ENCODE results near the gene TNFRSF11A. TPM values are rescaled to one million over a fixed set of nuclear protein-coding genes. Genes with fewer than 3 reads are reported as not detected.

Gene TNFRSF11A
- total RNA-seq, 2 donors from 2014 or later: 4.9 to 14.2 TPM

DNA sequence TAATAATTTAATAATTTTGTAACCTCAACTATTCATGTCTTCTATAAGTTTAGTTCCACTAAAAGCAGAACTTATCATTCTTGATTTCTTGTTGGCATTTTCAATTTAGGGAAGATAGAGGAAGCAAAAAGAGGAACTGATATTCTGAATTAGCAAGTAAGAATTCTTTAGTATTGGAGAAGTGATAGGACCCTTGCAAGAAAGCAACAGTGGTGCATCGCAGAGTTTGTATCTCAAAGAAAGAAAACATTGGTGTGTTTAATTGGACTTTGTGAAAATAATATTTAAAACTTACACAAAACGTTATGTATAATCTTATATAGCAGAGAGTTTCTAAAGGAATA lies 36.5 kb upstream of the TNFRSF11A start:
- DNase-seq (ENCODE audit: low spot score) (no peak), ATAC-seq (ENCODE audit: insufficient number of reproducible peaks, low FRiP score, low read depth) (no peak)
- Histone ChIP-seq H3K4me1 (ENCODE audit: control insufficient read depth in 1 of 2, low read depth in 2 of 2) (peaks cover 5 to 16% of the 10 kb centered on the region in 2 donors), H3K36me3 (peaks cover 3% of the 10 kb centered on the region), H3K4me3 (no peak overlapping the region), H3K9me3 (no peaks in the 10 kb centered on the region), H3K27ac (no peak overlapping the region), H3K27me3 (replicated peaks; ENCODE audit: insufficient read depth) (no peaks in the 10 kb centered on the region)
- TF ChIP-seq, protein P1, sequence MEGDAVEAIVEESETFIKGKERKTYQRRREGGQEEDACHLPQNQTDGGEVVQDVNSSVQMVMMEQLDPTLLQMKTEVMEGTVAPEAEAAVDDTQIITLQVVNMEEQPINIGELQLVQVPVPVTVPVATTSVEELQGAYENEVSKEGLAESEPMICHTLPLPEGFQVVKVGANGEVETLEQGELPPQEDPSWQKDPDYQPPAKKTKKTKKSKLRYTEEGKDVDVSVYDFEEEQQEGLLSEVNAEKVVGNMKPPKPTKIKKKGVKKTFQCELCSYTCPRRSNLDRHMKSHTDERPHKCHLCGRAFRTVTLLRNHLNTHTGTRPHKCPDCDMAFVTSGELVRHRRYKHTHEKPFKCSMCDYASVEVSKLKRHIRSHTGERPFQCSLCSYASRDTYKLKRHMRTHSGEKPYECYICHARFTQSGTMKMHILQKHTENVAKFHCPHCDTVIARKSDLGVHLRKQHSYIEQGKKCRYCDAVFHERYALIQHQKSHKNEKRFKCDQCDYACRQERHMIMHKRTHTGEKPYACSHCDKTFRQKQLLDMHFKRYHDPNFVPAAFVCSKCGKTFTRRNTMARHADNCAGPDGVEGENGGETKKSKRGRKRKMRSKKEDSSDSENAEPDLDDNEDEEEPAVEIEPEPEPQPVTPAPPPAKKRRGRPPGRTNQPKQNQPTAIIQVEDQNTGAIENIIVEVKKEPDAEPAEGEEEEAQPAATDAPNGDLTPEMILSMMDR (IDR thresholded peaks at IDR 0.05): no peak

DNA sequence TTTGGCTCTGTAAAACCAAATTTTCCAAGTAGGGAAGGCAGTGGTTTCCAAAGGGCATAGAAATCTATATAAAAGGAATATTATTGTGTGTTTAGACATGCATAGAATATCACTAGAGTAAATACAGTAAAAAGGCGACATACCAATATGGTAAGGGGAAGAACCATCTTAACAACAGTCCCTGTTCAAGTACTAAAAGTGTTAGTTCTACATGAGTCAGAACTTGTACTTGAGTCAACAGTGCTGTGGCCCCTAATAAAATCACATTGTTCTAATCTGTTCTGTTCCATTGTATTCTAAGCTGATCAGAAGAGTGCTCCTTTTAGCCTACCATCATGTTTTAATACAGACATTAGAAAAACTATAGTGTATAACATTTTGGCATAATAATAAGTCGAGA lies 36.1 kb upstream of the TNFRSF11A start:
- no peak overlapping the region for H3K27ac ChIP-seq
- no peak for DNase-seq (ENCODE audit: low spot score)
- TF ChIP-seq, protein P1 (IDR thresholded peaks at IDR 0.05): no peak
- H3K27me3 ChIP-seq (replicated peaks; ENCODE audit: insufficient read depth): no peaks in the 10 kb centered on the region
- H3K36me3 ChIP-seq: peaks cover 3% of the 10 kb centered on the region
- peaks cover 5 to 16% of the 10 kb centered on the region in 2 donors for H3K4me1 ChIP-seq (ENCODE audit: control insufficient read depth in 1 of 2, low read depth in 2 of 2)
- no peak overlapping the region for H3K4me3 ChIP-seq
- H3K9me3 ChIP-seq: no peaks in the 10 kb centered on the region
- no peak for ATAC-seq (ENCODE audit: insufficient number of reproducible peaks, low FRiP score, low read depth)

DNA sequence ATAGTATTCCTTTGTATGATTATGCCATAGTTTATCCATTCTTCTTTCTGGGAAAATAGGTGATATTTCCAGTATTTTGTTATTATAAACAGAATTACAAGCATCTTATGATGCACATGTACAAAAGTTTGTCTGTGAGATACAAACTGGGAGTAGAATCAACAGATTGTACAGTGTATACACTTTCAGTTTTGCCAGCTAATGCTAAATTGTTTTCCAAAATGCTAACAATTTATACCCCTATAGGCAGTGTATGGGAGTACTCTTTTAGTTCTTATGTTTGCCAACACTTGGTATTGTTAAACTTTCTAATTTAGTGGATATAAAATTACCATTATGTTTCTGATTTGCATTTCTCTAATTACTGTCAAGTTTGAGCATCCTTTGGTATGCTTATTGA lies 31.0 kb upstream of the TNFRSF11A start:
- TF ChIP-seq, protein P1 (IDR thresholded peaks at IDR 0.05): no peak
- H3K36me3 ChIP-seq: no peaks in the 10 kb centered on the region
- H3K27me3 ChIP-seq (replicated peaks; ENCODE audit: insufficient read depth): no peaks in the 10 kb centered on the region
- no peak overlapping the region for H3K27ac ChIP-seq
- DNase-seq (ENCODE audit: low spot score) (no peak), ATAC-seq (ENCODE audit: insufficient number of reproducible peaks, low FRiP score, low read depth) (no peak)
- H3K4me1 ChIP-seq (ENCODE audit: control insufficient read depth in 1 of 2, low read depth in 2 of 2): no peaks in the 10 kb centered on the region
- no peaks in the 10 kb centered on the region for H3K9me3 ChIP-seq
- no peak overlapping the region for H3K4me3 ChIP-seq

DNA sequence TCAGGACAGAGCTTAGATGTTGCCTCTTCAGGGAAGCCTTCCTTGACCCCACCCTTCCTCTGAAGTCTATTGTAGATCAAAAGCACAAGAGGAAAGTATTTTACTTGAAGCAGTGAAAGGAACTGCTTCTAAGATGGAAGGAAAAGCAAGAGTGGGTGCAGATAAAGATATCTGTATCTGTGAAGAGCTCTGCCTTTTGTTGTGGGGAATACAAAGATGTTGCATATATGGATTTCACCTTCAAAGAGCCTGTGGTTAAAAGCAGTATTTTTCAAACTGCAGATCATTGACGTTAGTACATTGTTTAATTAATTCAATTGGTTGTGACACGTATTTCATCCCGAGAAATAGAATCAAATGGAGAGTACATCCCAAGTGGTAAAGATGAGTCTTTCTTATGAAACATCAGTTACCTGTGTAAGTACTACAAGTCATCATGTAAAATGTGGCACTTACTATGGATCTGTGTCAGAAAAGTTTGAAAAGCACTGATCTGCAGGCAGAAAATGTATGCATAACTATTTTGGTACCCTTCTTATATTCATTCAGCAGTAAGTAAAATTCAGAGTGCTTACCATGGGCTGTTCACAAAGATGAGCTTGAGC lies 24.6 kb upstream of the TNFRSF11A start:
- ATAC-seq (ENCODE audit: insufficient number of reproducible peaks, low FRiP score, low read depth) (no peak), DNase-seq (ENCODE audit: low spot score) (no peak)
- no peak overlapping the region for H3K4me3 ChIP-seq
- TF ChIP-seq, protein P1 (IDR thresholded peaks at IDR 0.05): no peak
- H3K9me3 ChIP-seq: no peaks in the 10 kb centered on the region
- no peak overlapping the region for H3K27ac ChIP-seq
- no peaks in the 10 kb centered on the region for H3K27me3 ChIP-seq (replicated peaks; ENCODE audit: insufficient read depth)
- peaks cover 12% of the 10 kb centered on the region for H3K36me3 ChIP-seq
- H3K4me1 ChIP-seq (ENCODE audit: control insufficient read depth in 1 of 2, low read depth in 2 of 2): no peaks in the 10 kb centered on the region

DNA sequence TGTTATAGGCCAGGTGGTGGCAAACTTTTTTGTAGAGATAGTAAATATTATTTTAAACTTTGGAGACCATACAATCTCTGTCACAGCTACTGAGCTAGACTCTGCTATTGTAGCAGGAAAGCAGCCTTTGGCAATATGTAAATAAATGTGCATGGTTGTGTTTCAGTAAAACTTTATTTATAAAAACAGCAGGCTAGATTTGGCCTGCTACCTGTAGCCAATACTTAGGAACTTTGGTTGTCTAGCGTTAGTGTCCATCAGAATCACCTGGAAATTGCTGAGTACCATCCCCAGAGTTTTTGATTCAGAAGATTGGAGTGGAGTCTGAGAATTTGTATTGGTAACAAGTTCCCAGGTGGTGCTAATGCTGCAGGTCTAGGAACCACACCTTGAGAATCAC lies 23.8 kb upstream of the TNFRSF11A start:
- H3K27me3 ChIP-seq (replicated peaks; ENCODE audit: insufficient read depth): no peaks in the 10 kb centered on the region
- no peak for DNase-seq (ENCODE audit: low spot score)
- no peaks in the 10 kb centered on the region for H3K4me1 ChIP-seq (ENCODE audit: control insufficient read depth in 1 of 2, low read depth in 2 of 2)
- TF ChIP-seq, protein P1 (IDR thresholded peaks at IDR 0.05): no peak
- H3K36me3 ChIP-seq: peaks cover 12% of the 10 kb centered on the region
- ATAC-seq (ENCODE audit: insufficient number of reproducible peaks, low FRiP score, low read depth): no peak
- H3K27ac ChIP-seq: no peak overlapping the region
- H3K4me3 ChIP-seq: no peak overlapping the region
- H3K9me3 ChIP-seq: no peaks in the 10 kb centered on the region
